ENCODE measurements around the gene ARHGAP22. TPM values are rescaled to one million over a fixed set of nuclear protein-coding genes. Genes with fewer than 3 reads are reported as not detected.

Gene ARHGAP22
- total RNA-seq, 3 donors from 2014 or later: 2.6 to 8.2 (median 4.8) TPM

GRCh38 chr10:48614481-48615390 lies 9.9 kb upstream of the ARHGAP22 start:
- Histone ChIP-seq H3K36me3 (no peaks in the 10 kb centered on the region), H3K9me3 (peaks cover 0 to 6% of the 10 kb centered on the region in 2 donors), H3K4me1 (no peaks in the 10 kb centered on the region), H3K27ac (no peak overlapping the region), H3K27me3 (no peaks in the 10 kb centered on the region), H3K4me3 (no peak overlapping the region)
- TF ChIP-seq CTCF (IDR thresholded peaks at IDR 0.05) (no peak), POLR2AphosphoS5 (IDR thresholded peaks at IDR 0.05) (no peak), POLR2A (IDR thresholded peaks at IDR 0.05) (no peak)
- DNase-seq (ENCODE audit: low spot score in 2 of 2): no peak
- intact Hi-C loops (cut with DNase I; ENCODE audit: low total_unique reads): no loop called here

- no peaks in the 10 kb centered on the region for H3K27me3 ChIP-seq
- no peak overlapping the region for H3K4me3 ChIP-seq
- peaks cover 0 to 6% of the 10 kb centered on the region in 2 donors for H3K9me3 ChIP-seq
- intact Hi-C loops (cut with DNase I; ENCODE audit: low total_unique reads): no loop called here
- no peak for DNase-seq (ENCODE audit: low spot score in 2 of 2)
- no peaks in the 10 kb centered on the region for H3K36me3 ChIP-seq
- no peak overlapping the region for H3K27ac ChIP-seq
- no peaks in the 10 kb centered on the region for H3K4me1 ChIP-seq
- TF ChIP-seq POLR2AphosphoS5 (IDR thresholded peaks at IDR 0.05) (no peak), CTCF (IDR thresholded peaks at IDR 0.05) (no peak), POLR2A (IDR thresholded peaks at IDR 0.05) (no peak)
These were observed 8.1 kb upstream of the ARHGAP22 start for GRCh38 chr10:48613016-48613415.

GRCh38 chr10:48612236-48612943 lies 7.5 kb upstream of the ARHGAP22 start:
- intact Hi-C loops (cut with DNase I; ENCODE audit: low total_unique reads): no loop called here
- no peaks in the 10 kb centered on the region for H3K4me1 ChIP-seq

GRCh38 chr10:48611133-48611532 lies 6.3 kb upstream of the ARHGAP22 start:
- Histone ChIP-seq H3K4me3 (no peak overlapping the region), H3K36me3 (no peaks in the 10 kb centered on the region), H3K4me1 (no peaks in the 10 kb centered on the region), H3K27me3 (no peaks in the 10 kb centered on the region), H3K27ac (no peak overlapping the region), H3K9me3 (peaks cover 0 to 6% of the 10 kb centered on the region in 2 donors)
- no peak for DNase-seq (ENCODE audit: low spot score in 2 of 2)
- intact Hi-C loops (cut with DNase I; ENCODE audit: low total_unique reads): no loop called here
- TF ChIP-seq POLR2A (IDR thresholded peaks at IDR 0.05) (no peak), POLR2AphosphoS5 (IDR thresholded peaks at IDR 0.05) (no peak), CTCF (IDR thresholded peaks at IDR 0.05) (no peak)

More at GRCh38 chr10:48612236-48612943, 7.5 kb upstream of the ARHGAP22 start:
- Histone ChIP-seq H3K4me3 (no peak overlapping the region), H3K36me3 (no peaks in the 10 kb centered on the region), H3K27ac (no peak overlapping the region), H3K27me3 (no peaks in the 10 kb centered on the region), H3K9me3 (peaks cover 0 to 6% of the 10 kb centered on the region in 2 donors)
- TF ChIP-seq POLR2A (IDR thresholded peaks at IDR 0.05): no peak
- TF ChIP-seq CTCF (IDR thresholded peaks at IDR 0.05): no peak
- TF ChIP-seq POLR2AphosphoS5 (IDR thresholded peaks at IDR 0.05): no peak
- DNase-seq (ENCODE audit: low spot score in 2 of 2): no peak
